BE2C (cell line): ENCODE data around the gene DLG2.

Experiments used
- DNase-seq: peaks from one replicate; pipeline ENCODE4 v3.0.0-alpha.2; 2020
- H3K27me3 ChIP-seq: fragments of 250-450 bp; sonication (Bioruptor Pico); 2 replicates; pipeline ENCODE4 v1.5.1; 2020; ENCODE audit warnings: mild to moderate bottlenecking
- H3K36me3 ChIP-seq: fragments of 250-450 bp; sonication (Bioruptor Pico); 2 replicates; pipeline ENCODE4 v1.5.1; 2020; ENCODE audit warnings: mild to moderate bottlenecking
- H3K4me1 ChIP-seq: fragments of 250-450 bp; sonication (Bioruptor Pico); 2 replicates; pipeline ENCODE4 v1.5.1; 2020
- H3K4me3 ChIP-seq: 2 replicates; pipeline ENCODE4 v1.5.1; 2011; ENCODE audit warnings: low read depth, low read length
- H3K9me3 ChIP-seq: fragments of 250-450 bp; sonication (Bioruptor Pico); 2 replicates; pipeline ENCODE4 v1.5.1; 2020
- TF ChIP-seq, protein P1 (sequence below): IDR thresholded peaks from 2 replicates; pipeline ENCODE4 v1.5.1; 2012; ENCODE audit warnings: mild to moderate bottlenecking, low read depth, low read length

DLG2 gene

DNA sequence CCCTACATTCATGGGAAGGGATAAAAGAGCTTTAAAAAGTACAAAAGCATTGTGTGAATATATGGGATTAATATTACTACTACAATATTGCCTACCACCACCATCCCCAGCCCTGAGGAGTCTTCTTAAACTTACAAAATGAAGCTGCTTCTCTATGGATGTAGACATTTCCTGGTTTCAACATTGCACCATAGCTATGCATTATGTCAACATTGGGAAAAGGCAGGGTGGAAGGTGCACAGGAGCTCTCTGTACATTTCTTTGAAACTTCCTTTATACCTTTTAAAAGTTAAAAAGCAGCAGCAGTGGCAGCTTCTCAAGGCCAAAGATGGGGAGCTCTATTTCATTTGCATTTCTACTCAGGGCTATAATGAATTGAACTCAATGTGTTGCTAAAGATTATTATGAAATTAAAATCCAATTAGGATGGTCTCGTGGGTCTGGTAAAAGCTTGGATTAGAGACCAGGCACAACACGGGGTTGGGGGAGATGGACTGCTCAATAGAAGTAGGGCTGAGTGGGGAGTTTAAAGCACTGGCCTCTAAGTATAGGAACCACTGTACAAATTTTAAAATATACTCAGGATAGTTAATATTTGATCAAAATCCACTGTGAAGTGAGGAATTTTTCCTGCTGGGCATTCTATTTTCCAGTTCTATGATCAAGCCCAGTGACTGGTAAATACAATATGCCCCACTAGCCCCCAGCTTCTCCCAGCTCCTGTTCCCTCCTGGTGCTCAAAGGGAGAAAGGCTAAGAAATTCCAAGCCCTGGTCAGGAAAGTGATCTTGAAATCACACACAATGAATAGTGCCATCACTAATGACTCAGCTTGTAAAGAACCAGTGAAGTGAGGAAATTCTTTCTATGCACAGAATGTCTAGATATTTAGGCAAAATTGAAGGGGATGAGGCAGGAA is 1978.3 kb downstream of the DLG2 start:
- H3K27me3 ChIP-seq = no peaks in the 10 kb centered on the region
- H3K36me3 ChIP-seq = no peaks in the 10 kb centered on the region
- H3K9me3 ChIP-seq = no peaks in the 10 kb centered on the region
- H3K4me1 ChIP-seq = no peaks in the 10 kb centered on the region
- TF ChIP-seq, protein P1, sequence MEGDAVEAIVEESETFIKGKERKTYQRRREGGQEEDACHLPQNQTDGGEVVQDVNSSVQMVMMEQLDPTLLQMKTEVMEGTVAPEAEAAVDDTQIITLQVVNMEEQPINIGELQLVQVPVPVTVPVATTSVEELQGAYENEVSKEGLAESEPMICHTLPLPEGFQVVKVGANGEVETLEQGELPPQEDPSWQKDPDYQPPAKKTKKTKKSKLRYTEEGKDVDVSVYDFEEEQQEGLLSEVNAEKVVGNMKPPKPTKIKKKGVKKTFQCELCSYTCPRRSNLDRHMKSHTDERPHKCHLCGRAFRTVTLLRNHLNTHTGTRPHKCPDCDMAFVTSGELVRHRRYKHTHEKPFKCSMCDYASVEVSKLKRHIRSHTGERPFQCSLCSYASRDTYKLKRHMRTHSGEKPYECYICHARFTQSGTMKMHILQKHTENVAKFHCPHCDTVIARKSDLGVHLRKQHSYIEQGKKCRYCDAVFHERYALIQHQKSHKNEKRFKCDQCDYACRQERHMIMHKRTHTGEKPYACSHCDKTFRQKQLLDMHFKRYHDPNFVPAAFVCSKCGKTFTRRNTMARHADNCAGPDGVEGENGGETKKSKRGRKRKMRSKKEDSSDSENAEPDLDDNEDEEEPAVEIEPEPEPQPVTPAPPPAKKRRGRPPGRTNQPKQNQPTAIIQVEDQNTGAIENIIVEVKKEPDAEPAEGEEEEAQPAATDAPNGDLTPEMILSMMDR = no peak
- no peak overlapping the region for H3K4me3 ChIP-seq
- DNase-seq = no peak

DNA sequence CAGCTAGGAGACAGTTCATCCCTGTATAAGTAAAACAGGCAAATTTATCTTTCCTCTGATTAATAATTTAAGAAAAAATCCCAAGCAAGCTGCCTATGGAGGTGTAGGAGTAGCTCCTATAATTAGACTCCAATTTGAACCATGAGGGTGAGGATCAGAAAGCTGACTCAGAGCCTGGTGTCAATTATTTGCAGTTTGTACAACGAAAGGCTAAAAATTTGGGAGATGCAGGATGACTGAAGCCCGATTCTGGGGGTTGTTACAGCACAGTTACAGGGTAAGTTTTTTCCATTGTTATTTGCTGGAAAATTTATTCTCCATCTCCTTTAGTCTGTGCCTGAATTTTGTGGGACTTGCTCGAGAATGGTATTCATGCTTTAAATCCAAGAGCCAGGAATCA is 1981.6 kb downstream of the DLG2 start:
- no peaks in the 10 kb centered on the region for H3K9me3 ChIP-seq

DNA sequence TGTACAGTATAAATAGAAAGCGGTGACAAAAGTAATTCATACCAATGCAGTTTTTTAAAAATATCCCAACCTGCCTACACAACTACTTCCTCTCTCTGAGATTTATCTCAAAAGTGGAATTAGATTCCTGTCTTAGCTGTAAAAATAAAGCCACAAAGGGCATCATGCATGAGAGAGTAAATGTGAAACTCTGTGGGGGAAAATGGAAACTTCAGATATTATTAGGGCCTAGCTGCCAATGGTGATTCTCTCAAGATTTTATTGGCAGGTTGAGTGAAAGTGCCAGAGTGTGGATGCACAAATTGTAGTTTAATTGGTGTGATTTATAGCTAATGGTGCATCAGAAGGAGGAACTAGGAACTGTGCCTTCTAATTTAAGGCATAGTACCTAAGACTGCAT is 1984.0 kb downstream of the DLG2 start:
- H3K4me1 ChIP-seq = no peaks in the 10 kb centered on the region
- no peaks in the 10 kb centered on the region for H3K9me3 ChIP-seq
- H3K36me3 ChIP-seq = no peaks in the 10 kb centered on the region
- H3K4me3 ChIP-seq = no peak overlapping the region
- no peak for DNase-seq
- TF ChIP-seq, protein P1 = no peak
- no peaks in the 10 kb centered on the region for H3K27me3 ChIP-seq

More for the DNA sequence above, 1981.6 kb downstream of the DLG2 start:
- no peak for DNase-seq
- Histone ChIP-seq H3K27me3 (no peaks in the 10 kb centered on the region), H3K4me3 (no peak overlapping the region), H3K4me1 (no peaks in the 10 kb centered on the region), H3K36me3 (no peaks in the 10 kb centered on the region)
- TF ChIP-seq, protein P1 = no peak

DNA sequence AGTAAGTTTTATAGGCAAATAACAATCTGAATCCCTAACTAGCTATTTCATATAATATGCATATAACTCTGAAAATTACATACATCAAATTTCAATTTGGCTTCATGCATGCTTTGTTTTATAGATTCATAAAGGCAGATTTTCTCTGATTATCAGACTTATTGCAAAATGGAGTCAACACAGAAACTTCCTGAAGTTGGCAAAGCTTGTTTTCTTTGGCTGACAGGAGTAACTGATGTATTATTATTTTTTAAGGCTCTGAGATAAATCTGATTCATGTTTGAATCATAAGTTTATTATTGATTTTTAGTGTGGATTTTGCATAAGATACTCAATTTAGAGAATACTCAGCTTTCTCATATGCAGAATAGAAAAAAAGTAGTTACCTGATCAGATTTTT is 1984.6 kb downstream of the DLG2 start:
- H3K36me3 ChIP-seq = no peaks in the 10 kb centered on the region
- no peaks in the 10 kb centered on the region for H3K27me3 ChIP-seq
- no peak overlapping the region for H3K4me3 ChIP-seq
- TF ChIP-seq, protein P1 = no peak
- no peaks in the 10 kb centered on the region for H3K4me1 ChIP-seq
- DNase-seq = no peak
- H3K9me3 ChIP-seq = no peaks in the 10 kb centered on the region

DNA sequence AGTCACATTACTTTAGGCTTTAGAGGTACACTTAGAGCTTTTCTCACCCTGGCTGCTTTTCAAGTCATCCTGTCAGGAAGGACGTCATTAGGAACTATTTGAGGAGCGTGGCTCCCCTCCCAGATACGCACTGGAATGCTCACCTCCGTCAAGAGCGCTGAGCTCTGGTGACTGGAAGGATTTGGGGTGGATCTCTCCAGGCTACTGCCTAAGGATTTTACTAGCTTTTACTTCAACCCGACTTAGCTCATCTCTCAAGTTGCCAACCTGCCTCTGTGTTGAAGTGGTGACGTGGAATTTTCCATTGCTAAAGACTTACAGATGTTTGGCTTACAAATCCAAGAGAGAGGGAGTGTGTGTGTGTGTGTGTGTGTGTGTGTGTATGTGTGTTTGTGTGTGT is 1985.6 kb downstream of the DLG2 start:
- no peak overlapping the region for H3K4me3 ChIP-seq
- no peak for DNase-seq
- TF ChIP-seq, protein P1 = no peak

More for the DNA sequence above, 1985.6 kb downstream of the DLG2 start:
- Histone ChIP-seq H3K36me3 (no peaks in the 10 kb centered on the region), H3K9me3 (no peaks in the 10 kb centered on the region), H3K27me3 (no peaks in the 10 kb centered on the region), H3K4me1 (no peaks in the 10 kb centered on the region)
